Activated T-cell treated with anti-CD3 and anti-CD28 coated beads for 1 hour (primary cell): Measurements from ENCODE around the gene ZNF83.
"Not testable (repeated sequence)": the region's sequence is repeated elsewhere in the genome, so short reads cannot be mapped to it uniquely, and the experiment has no call there.

ENCODE experiments used
- DNase-seq: peaks from one replicate; pipeline ENCODE4 v3.0.0-alpha.2; 2020; ENCODE audit warnings: low read depth

ZNF83 gene

DNA sequence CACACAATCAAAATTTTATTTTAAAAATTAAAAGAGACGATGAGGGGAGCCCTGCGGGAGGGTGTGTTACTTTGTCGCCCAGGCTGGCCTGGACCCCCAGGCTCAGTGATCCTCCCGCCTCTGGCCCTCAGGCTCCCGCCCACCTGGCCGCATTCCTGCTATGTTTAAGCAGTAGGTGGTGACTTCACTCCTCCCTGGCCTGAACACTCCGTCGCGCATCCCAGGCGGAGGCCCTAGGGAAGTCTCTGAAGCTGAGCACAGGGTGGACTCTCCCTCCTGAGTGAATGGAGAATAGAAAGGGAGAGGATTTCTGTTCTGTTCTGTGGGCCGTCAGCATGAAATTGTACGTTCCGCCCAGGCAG, 68.5 kb downstream of the ZNF83 start:
- DNase-seq = not testable (repeated sequence)

DNA sequence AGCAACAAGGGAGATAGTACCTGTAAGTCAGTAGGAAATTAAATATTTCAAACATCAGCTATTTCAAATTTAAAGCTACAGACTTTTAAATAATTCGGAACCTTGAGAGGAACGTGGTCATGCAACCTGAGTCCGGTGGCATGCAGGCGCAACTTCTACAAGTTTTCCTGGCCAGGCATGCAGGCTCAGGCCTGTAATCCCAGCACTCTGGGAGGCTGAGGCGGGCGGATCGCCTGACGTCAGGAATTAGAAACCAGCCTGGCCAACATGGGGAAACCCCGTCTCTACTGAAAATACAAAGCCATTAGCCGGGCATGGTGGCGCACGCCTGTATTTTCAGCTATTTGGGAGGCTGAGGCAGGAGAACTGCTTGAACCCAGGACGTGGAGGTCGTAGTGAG, 70.2 kb downstream of the ZNF83 start:
- DNase-seq = no peak

DNA sequence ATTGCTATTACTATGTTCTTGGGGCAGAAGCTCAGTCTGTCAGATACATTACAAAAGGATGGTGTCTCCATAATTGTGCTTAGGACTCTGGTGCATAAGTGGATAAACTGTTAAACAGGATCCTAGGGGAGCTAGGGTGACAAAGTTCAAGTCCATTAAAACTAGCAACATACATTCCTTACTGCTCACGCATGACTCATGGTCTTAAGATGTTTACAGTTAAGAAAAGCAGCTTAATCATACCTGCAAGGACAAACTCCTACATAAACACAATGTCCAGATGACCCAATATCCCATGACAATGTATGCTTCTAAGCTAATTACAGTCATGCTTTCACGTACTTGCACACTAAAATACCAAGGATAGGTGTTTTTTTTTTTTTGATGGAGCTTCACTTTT, 71.6 kb downstream of the ZNF83 start:
- DNase-seq = no peak

DNA sequence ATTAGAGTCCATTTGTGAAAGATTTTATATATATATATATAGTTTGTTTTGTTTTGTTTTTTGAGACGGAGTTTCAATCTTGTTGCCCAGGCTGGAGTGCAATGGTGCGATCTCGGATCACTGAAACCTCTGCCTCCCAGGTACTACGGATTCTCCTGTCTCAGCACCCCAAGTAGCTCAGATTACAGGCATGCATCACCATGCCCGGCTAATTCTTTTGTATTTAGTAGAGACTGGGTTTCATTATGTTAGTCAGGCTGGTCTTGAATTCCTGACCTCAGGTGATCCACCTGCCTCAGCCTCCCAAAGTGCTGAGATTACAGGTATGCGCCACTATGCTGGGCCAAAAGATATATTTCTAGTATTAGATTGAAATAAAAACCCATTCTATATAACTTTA, 72.0 kb downstream of the ZNF83 start:
- DNase-seq = no peak
